ENCODE measurements around the gene FNIP1. TPM values are rescaled to one million over a fixed set of nuclear protein-coding genes. Genes with fewer than 3 reads are reported as not detected.
A peak's percentile ranks its signal among the peaks of the same experiment; 100 is the strongest.

FNIP1 gene
- total RNA-seq, 1 donor from 2014 or later: 18.8 TPM

DNA sequence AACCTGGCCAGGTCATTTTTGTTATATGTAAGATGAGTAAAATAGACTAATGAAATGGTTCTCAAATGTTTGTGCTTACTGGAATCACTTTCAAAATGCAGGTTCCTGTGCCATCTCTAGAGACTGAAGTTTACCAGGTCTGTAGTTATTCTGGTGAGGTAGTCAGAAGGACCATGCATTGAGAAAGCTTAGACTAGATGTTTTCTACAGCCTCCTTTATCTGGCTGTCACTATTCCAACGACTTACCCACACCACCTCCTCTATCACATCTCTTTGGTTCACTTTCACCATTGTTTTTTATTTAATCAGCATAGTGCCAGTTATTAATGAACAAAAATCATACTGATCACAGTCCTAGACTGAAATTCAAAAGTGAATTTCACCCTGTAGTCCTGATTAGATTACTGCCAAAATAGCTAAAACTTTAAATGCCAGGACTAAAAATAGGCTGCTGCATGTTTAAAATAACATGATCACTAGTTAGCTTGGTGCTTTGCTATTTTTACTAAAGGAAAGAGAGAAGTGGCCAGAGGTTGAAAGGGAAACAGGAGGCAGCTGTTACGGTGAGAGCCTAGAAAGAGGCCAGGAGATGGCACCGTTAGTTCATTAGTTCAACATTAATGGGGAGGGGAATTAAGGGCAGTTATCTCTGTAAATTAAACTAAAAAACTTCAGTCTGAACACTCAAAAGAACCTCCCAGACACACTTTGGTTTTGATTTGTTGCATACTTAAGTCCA is 13.9 kb upstream of the FNIP1 start:
- no peaks in the 10 kb centered on the region for H3K9me3 Mint-ChIP-seq

DNA sequence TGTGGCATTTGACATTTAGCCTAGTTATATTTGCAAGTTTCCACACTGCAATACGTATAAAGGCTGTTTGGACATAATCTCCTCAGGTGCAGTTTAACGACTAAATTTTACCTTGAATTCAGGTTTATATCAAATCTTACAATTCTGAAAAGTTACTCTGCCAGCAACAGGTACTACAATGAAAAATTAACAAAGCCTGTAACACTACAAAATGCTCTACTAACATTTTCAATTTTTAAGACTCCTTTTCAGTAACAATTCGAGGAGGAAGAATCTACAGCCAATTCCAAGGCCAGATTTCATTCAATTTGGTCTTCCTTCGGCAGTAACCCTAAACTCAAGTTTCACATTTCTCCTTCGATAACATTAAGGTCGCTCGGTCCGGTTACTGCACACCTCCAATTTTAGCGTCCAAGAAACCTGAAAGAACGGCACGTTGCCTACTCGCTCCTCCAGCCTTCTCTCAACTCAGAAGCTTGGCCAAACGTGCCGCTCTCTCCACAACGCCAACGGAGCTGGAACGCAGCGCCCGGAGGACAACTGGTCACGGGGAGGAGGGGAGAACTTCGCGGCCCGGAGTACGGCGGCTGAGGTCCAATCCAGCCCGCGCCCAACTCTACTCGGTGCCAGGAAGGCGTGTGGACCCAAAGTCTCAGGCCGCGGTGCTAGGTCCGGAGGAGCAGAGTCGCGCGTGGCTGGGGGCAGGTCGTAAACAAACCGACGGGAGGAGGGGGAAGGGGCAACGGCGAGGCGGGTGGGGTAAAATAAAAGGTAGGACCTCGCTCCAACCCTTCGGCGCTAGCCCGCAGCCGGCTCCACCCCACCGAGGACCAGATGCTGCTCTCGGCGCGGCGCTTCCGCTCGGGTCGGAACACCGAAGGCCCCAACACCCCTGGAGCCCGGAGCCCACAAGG is 681 bp downstream of the FNIP1 start:
- Mint-ChIP-seq H3K27ac (peak overlapping the region; percentile 93), H3K9me3 (no peaks in the 10 kb centered on the region), H3K4me1 (ENCODE audit: low read depth) (peaks cover 24% of the 10 kb centered on the region), H3K4me3 (peak overlapping the region; percentile 97), H3K36me3 (ENCODE audit: low read depth) (peaks cover 18% of the 10 kb centered on the region), H3K27me3 (ENCODE audit: insufficient read depth) (no peaks in the 10 kb centered on the region)
- intact Hi-C loops (cut with micrococcal nuclease): loop anchor here (1.0 to 10.0 kb wide), 8 partner anchors 201 to 1166 kb away; partner anchors contain the start of gene AFF4
- DNase-seq (ENCODE audit: low spot score): peak; percentile 27

More for the DNA sequence above, 13.9 kb upstream of the FNIP1 start:
- Mint-ChIP-seq H3K36me3 (ENCODE audit: low read depth) (no peaks in the 10 kb centered on the region), H3K27me3 (ENCODE audit: insufficient read depth) (peaks cover 17% of the 10 kb centered on the region), H3K4me3 (no peak overlapping the region), H3K27ac (no peak overlapping the region), H3K4me1 (ENCODE audit: low read depth) (no peaks in the 10 kb centered on the region)
- intact Hi-C loops (cut with micrococcal nuclease): loop anchor here (1.0 to 5.0 kb wide), 2 partner anchors 198 to 252 kb away; partner anchors contain the start of gene IL3
- DNase-seq (ENCODE audit: low spot score): no peak

DNA sequence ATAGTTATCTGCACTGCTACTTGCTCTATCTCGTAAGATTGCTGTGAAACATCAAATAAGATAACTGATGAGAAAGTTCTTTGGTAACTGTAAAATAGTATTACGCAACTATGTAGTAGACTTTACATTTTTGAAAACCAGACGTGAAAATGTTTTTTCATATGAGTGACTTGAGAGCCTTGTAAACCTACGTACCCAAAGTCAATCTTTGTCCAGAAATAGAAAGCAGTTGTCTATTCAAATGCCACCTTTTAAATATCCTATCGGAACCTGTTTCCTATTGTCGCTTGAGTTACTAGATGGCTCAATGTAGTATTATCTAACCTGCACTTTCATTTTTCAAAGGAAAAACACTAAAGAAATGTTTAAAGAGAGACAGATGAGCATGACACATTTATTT is 1.6 kb downstream of the FNIP1 start:
- peak overlapping the region; percentile 97 for H3K4me3 Mint-ChIP-seq
- peak overlapping the region; percentile 7 for H3K27ac Mint-ChIP-seq
- peaks cover 32% of the 10 kb centered on the region for H3K4me1 Mint-ChIP-seq (ENCODE audit: low read depth)
- no peaks in the 10 kb centered on the region for H3K9me3 Mint-ChIP-seq
- intact Hi-C loops (cut with micrococcal nuclease): loop anchor here (5.0 to 10.0 kb wide), 4 partner anchors 227 to 1167 kb away; partner anchors contain the start of gene AFF4
- no peaks in the 10 kb centered on the region for H3K27me3 Mint-ChIP-seq (ENCODE audit: insufficient read depth)
- H3K36me3 Mint-ChIP-seq (ENCODE audit: low read depth): peaks cover 22% of the 10 kb centered on the region
- no peak for DNase-seq (ENCODE audit: low spot score)

DNA sequence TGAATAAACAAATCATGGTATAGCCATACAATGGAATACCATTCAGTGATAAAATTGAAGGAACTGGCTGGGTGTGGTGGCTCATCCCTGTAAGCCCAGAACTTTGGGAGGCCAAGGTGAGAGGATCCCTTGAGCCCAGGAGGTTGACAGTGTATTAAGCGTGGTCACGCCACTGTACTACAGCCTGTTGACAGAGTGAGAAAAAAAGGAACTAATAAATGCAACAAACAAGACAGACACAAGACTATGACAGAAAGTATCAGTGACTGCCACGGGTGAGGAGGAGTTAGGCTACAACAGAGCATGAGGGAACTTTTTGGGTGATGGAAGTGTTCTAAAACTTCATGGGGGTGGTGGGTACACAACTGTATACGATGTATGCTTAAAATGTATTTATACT is 2.2 kb downstream of the FNIP1 start:
- no peak for DNase-seq (ENCODE audit: low spot score)
- Mint-ChIP-seq H3K27me3 (ENCODE audit: insufficient read depth) (no peaks in the 10 kb centered on the region), H3K4me1 (ENCODE audit: low read depth) (peaks cover 32% of the 10 kb centered on the region), H3K36me3 (ENCODE audit: low read depth) (peaks cover 24% of the 10 kb centered on the region), H3K9me3 (no peaks in the 10 kb centered on the region), H3K4me3 (peak overlapping the region; percentile 56), H3K27ac (no peak overlapping the region)
- intact Hi-C loops (cut with micrococcal nuclease): loop anchor here (10.0 kb wide), 1 partner anchor 540 kb away; no protein-coding TSS in a partner anchor

DNA sequence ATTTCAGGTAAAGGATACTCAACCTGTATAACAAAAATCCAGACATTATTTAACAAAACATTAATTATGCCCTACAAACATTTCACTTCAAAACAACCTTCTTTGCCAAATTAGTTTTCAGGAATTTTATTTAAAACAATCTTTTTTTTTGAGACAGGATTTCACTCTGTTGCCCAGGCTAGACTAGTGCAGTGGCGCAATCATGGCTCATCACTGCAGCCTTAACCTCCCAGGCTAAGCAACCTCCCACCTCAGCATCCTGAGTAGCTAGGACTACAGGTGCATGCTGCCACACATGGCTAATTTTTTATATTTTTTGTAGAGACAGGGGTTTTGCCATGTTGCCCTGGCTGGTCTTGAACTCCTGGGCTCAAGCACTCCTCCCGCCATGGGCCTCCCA is 3.9 kb downstream of the FNIP1 start:
- Mint-ChIP-seq H3K27ac (no peak overlapping the region), H3K4me3 (no peak overlapping the region), H3K4me1 (ENCODE audit: low read depth) (peaks cover 35% of the 10 kb centered on the region), H3K36me3 (ENCODE audit: low read depth) (peaks cover 27% of the 10 kb centered on the region), H3K9me3 (no peaks in the 10 kb centered on the region), H3K27me3 (ENCODE audit: insufficient read depth) (no peaks in the 10 kb centered on the region)
- DNase-seq (ENCODE audit: low spot score): no peak
- intact Hi-C loops (cut with micrococcal nuclease): loop anchor here (10.0 kb wide), 1 partner anchor 538 kb away; no protein-coding TSS in a partner anchor

DNA sequence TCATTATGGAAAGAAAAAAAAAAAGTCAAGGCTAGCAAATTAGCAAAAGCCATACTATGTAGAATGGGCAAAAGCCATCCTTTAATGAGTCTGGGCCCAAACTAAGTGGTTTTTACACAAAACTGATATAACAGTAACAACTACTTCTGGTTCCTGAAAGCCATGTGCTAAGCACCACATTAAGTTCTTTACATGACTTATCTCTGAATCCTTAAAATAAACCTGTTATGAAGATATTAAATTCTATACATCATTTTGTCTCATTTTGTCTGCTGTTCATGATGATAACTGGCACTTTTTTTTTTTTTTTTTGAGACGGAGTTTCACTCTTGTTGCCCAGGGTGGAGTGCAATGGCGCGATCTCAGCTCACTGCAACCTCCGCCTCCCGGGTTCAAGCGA is 5.0 kb downstream of the FNIP1 start:
- no peak overlapping the region for H3K27ac Mint-ChIP-seq
- no peak overlapping the region for H3K4me3 Mint-ChIP-seq
- peaks cover 42% of the 10 kb centered on the region for H3K4me1 Mint-ChIP-seq (ENCODE audit: low read depth)
- no peaks in the 10 kb centered on the region for H3K27me3 Mint-ChIP-seq (ENCODE audit: insufficient read depth)
- no peaks in the 10 kb centered on the region for H3K9me3 Mint-ChIP-seq
- intact Hi-C loops (cut with micrococcal nuclease): loop anchor here (10.0 kb wide), 1 partner anchor 537 kb away; no protein-coding TSS in a partner anchor
- peaks cover 30% of the 10 kb centered on the region for H3K36me3 Mint-ChIP-seq (ENCODE audit: low read depth)
- DNase-seq (ENCODE audit: low spot score): no peak

DNA sequence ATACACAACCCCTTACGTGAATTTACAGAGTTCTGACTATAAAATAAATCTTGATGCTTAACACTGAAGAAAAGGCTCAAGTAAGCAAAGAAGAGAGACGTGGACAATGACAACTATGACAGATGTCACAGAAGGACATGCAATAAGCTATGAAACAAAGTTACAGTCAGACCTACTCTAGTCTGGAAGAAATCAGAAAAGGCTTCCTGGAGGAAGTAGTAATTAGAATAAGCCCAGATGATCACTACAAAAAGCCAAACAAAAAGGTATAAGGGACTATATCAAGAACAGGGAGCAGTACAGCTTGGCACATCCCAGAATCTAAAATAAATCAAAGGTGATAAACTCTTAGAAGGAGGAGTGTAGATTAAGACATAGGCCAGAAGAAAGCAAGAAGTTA is 6.3 kb downstream of the FNIP1 start:
- H3K9me3 Mint-ChIP-seq: no peaks in the 10 kb centered on the region
- H3K4me3 Mint-ChIP-seq: no peak overlapping the region
- no peak overlapping the region for H3K27ac Mint-ChIP-seq
- intact Hi-C loops (cut with micrococcal nuclease): loop anchor here (10.0 kb wide), 1 partner anchor 536 kb away; no protein-coding TSS in a partner anchor
- no peaks in the 10 kb centered on the region for H3K27me3 Mint-ChIP-seq (ENCODE audit: insufficient read depth)
- no peak for DNase-seq (ENCODE audit: low spot score)
- H3K4me1 Mint-ChIP-seq (ENCODE audit: low read depth): peaks cover 40% of the 10 kb centered on the region
- H3K36me3 Mint-ChIP-seq (ENCODE audit: low read depth): peaks cover 28% of the 10 kb centered on the region

DNA sequence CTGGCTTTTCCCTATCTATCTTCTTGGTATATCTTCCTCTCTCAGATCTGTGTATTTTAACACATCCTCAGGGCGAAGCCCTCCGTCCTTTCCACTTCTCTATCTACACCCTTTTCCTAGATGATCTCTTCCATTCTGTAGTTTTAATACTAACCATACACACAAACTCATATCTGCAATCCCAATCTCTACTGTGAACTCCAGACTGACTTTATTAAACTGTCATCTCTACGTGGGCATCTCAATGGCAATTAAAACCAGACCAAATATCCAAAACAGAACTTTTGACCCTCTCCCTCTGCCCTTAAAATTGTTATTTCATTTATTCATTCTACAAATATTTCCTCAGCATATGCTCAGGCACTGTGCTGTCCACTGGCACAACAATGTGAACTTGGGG is 7.1 kb downstream of the FNIP1 start:
- peaks cover 23% of the 10 kb centered on the region for H3K36me3 Mint-ChIP-seq (ENCODE audit: low read depth)
- no peaks in the 10 kb centered on the region for H3K27me3 Mint-ChIP-seq (ENCODE audit: insufficient read depth)
- H3K27ac Mint-ChIP-seq: no peak overlapping the region
- intact Hi-C loops (cut with micrococcal nuclease): loop anchor here (10.0 kb wide), 1 partner anchor 535 kb away; no protein-coding TSS in a partner anchor
- H3K9me3 Mint-ChIP-seq: no peaks in the 10 kb centered on the region
- H3K4me3 Mint-ChIP-seq: no peak overlapping the region
- peaks cover 33% of the 10 kb centered on the region for H3K4me1 Mint-ChIP-seq (ENCODE audit: low read depth)
- DNase-seq (ENCODE audit: low spot score): no peak

DNA sequence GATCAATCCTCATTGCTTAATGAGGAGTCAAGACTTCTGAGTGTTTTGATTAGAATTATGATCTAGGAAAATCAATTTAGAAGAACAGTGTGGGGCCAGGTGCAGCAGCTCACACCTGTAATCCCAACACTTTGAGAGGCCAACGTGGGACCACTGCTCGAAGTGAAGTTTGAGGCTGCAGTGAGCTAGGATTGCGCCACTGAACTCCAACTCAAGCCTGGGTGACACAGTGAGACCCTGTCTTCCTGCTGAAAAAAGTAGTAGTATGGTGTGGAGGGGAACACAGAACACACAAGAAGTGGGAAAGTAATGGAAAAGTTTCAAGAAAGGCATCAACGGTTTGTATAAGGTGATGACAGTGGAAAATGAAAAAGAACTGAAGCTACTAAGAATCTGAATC is 9.1 kb downstream of the FNIP1 start:
- H3K9me3 Mint-ChIP-seq: no peaks in the 10 kb centered on the region
- intact Hi-C loops (cut with micrococcal nuclease): no loop called here

DNA sequence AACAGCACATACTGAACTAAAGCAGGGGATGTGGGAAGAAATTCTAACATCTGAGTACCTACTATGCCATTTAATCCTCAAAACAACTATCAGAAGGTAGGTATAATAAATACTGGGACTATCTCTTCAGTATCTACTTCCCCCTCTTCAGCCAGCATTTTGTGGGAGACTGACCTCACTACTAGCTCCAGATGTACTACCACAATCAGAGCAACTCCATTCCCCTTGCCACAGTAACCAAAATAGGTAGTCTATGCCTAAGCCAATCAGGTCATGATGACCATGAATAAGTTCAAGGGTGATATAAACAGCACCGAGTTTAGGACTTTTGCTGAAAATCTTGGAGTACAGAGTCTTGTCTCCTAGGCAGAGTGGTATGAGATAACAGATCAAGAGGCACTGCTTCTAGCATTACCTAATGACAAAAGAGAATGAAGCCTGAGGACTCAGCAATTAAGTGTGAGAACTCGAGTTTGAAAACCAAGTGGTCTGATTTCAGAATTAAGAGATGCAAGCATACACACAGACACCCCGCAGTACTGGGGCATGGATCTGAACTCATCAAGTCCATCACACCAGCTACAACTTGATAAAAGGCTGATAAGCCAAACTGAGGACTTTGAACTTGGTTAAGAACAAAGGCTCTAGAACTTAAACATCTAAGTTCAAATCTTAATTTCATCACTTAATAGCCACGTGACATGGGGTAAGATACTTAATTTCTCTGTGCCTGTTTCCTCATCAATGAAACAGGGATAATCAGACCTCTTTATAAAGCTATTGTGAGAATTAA is 9.7 kb downstream of the FNIP1 start:
- Mint-ChIP-seq H3K4me1 (ENCODE audit: low read depth) (peaks cover 34% of the 10 kb centered on the region), H3K27ac (no peak overlapping the region), H3K36me3 (ENCODE audit: low read depth) (peaks cover 19% of the 10 kb centered on the region), H3K9me3 (no peaks in the 10 kb centered on the region), H3K4me3 (no peak overlapping the region), H3K27me3 (ENCODE audit: insufficient read depth) (no peaks in the 10 kb centered on the region)
- intact Hi-C loops (cut with micrococcal nuclease): no loop called here
- no peak for DNase-seq (ENCODE audit: low spot score)

More for the DNA sequence above, 9.1 kb downstream of the FNIP1 start:
- H3K27me3 Mint-ChIP-seq (ENCODE audit: insufficient read depth): no peaks in the 10 kb centered on the region
- DNase-seq (ENCODE audit: low spot score): no peak
- H3K4me1 Mint-ChIP-seq (ENCODE audit: low read depth): peaks cover 34% of the 10 kb centered on the region
- H3K4me3 Mint-ChIP-seq: no peak overlapping the region
- peaks cover 21% of the 10 kb centered on the region for H3K36me3 Mint-ChIP-seq (ENCODE audit: low read depth)
- H3K27ac Mint-ChIP-seq: no peak overlapping the region

DNA sequence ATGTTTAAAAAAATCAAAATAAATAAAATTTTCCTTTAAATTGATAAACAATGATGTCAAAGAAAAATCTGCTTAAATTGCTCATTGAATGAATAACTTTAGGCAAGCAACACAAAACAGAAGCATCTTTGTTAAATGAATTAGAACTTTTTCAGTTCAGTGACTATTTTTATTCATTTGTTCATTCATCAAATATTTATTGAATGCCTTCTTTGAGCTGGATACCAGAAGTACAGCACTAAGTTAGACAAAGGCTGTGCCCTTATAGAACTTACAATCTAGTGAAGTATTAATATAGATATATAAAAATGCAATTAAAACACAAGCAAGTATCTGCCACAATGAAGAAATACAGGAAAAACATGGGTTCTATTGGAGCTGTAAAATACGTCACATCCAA is 10.8 kb downstream of the FNIP1 start:
- intact Hi-C loops (cut with micrococcal nuclease): no loop called here

DNA sequence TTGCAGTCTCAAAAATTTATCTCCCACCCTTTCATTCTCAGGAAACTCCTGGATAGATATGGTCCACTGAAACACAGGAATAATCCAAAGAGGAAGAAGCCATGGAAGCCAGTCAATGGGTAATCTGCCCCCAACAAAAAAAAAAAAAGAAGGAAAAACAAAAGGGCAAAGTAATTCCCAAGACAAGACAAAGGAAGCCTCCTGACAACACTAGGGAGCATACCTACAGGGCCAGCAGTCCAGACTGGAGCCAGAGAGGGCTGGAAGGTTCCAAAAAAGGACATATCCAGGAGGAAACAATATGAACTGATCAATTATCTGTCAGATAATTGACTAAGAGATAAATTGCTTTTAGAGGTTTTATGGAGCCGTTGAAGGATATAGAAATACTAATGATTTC is 12.9 kb downstream of the FNIP1 start:
- Mint-ChIP-seq H3K27ac (no peak overlapping the region), H3K36me3 (ENCODE audit: low read depth) (peaks cover 17% of the 10 kb centered on the region), H3K4me3 (no peak overlapping the region), H3K9me3 (no peaks in the 10 kb centered on the region), H3K27me3 (ENCODE audit: insufficient read depth) (no peaks in the 10 kb centered on the region), H3K4me1 (ENCODE audit: low read depth) (peaks cover 30% of the 10 kb centered on the region)
- intact Hi-C loops (cut with micrococcal nuclease): no loop called here
- DNase-seq (ENCODE audit: low spot score): no peak

More for the DNA sequence above, 10.8 kb downstream of the FNIP1 start:
- Mint-ChIP-seq H3K27me3 (ENCODE audit: insufficient read depth) (no peaks in the 10 kb centered on the region), H3K9me3 (no peaks in the 10 kb centered on the region), H3K27ac (no peak overlapping the region), H3K4me3 (no peak overlapping the region), H3K4me1 (ENCODE audit: low read depth) (peaks cover 31% of the 10 kb centered on the region), H3K36me3 (ENCODE audit: low read depth) (peaks cover 20% of the 10 kb centered on the region)
- DNase-seq (ENCODE audit: low spot score): no peak

All from activated T-helper 1 cell treated with anti-CD3 and anti-CD28 coated beads, Interleukin-12 subunit alpha, Interleukin-12 subunit beta, Interleukin-2, Interleukin-4 antibody, amounts not matched to agents 30 ng/mL and 10 ng/mL and 1 ng/mL, durations not matched to agents 14 hours and 24 hours and 36 hours (primary cell).